ENCODE measurements around the gene RGPD5. TPM values are rescaled to one million over a fixed set of nuclear protein-coding genes. Genes with fewer than 3 reads are reported as not detected.
"Not testable (repeated sequence)": the region's sequence is repeated elsewhere in the genome, so short reads cannot be mapped to it uniquely, and the experiment has no call there.

The RGPD5 gene
- polyA plus RNA-seq, 1 experiment, result 5.3 TPM

DNA sequence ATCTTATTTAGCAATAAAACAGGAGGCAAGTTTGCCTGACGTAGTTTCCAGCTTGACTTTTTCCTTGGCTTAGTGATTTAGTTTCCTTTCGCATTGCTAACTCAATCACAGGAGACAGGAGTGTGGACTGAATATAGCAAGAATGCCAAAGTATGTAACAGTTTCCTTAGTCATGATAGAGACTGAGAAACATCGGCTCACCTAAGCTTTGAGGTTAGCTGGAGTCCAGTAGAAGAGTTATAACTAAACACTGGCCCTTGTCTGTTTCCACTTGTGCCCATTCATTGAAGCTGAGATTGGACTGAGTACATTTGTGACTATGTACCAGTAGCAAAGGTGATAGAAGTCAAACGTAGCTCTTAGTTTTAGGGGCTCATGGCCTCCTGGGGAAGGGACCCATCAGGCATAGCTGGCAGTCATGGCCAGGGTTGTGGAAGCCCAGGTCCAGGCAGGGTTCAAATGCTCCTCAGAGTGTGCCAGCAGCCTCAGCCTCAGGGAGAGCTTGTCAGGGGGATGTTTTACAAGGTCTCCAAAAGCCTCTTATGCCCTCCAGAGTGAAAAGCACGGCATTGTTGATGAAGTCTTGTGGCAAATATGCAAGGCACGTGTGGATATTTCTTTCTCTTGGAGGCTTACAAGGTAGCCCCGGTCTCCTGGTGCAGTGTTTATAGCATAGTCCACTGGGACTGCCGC is 103.8 kb downstream of the RGPD5 start:
- H3K36me3 ChIP-seq (ENCODE audit: control insufficient read depth, insufficient read depth, low read length); POLR2A ChIA-PET; CTCF ChIA-PET; H3K27me3 ChIP-seq (ENCODE audit: control insufficient read depth, insufficient read depth, low read length); DNase-seq (ENCODE audit: low read depth); H3K4me3 ChIP-seq (ENCODE audit: low read depth, low read length): not testable (repeated sequence)

DNA sequence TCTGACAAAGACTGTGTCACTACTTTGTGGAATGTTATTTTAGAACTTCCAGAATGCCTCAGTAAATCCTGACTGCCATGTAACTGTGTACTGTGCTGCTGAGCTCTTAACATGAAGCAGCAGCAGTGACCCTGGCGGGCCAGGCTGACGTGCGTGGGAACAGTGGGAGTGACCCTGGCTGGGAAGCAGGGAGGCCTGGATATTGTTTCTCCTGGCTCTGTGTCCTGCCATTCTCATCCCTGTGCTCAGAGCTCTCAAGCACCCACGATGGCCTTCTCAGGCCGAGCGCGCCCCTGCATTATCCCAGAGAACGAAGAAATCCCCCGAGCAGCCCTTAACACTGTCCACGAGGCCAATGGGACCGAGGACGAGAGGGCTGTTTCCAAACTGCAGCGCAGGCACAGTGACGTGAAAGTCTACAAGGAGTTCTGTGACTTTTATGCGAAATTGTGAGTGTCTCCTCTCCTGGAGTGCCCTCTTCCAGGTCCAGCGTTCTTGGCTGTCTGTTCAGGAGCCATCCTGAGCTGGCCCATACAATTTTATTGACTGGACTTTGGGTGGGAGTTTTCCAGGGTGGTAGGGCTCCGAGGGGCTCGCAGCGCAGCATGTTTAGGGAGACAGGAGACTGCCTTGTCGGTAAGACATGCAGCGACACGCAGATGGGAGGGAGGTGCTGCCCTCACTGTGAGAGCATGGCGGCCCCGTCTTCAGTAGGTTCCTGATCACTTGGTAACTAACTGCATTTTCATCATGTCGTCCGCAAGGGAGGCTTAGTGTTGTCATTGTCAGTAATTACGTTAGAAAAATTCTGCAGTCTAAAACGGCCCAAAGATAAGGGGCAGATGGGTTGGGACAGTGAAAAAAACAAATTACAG is 104.6 kb downstream of the RGPD5 start, which contains the start of gene LIMS3:
LIMS3 (plus strand) TSS at position 227 of the 875 bp plus-strand sequence; CDS start at position 268, 41 bp downstream.
- H3K4me3 ChIP-seq (ENCODE audit: low read depth, low read length); H3K36me3 ChIP-seq (ENCODE audit: control insufficient read depth, insufficient read depth, low read length); CTCF ChIA-PET; POLR2A ChIA-PET; DNase-seq (ENCODE audit: low read depth); H3K27me3 ChIP-seq (ENCODE audit: control insufficient read depth, insufficient read depth, low read length): not testable (repeated sequence)

DNA sequence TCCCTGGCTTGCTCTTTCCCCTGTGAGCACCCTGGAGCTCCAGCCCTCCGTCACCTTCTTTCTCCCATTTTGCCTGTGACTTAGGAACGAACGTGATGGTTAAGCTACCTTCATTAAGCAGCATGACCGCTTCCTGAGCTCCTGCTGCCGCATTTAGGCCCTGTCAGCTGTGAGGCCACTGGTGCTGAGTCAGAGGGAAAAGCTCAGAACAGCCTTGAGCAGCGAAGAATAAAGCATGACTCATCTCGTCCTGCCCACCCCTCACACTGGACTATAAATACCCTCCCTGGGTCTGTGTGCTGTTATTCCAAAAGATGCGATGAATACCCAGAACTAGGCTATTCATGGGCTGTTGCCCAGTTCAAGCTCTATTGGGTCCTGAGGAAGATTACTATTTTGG is 111.7 kb downstream of the RGPD5 start:
- POLR2A ChIA-PET; DNase-seq (ENCODE audit: low read depth); CTCF ChIA-PET; H3K4me3 ChIP-seq (ENCODE audit: low read depth, low read length); H3K36me3 ChIP-seq (ENCODE audit: control insufficient read depth, insufficient read depth, low read length); H3K27me3 ChIP-seq (ENCODE audit: control insufficient read depth, insufficient read depth, low read length): not testable (repeated sequence)

Other genes with a start within 250 kb of the RGPD5 start
- 68.8 and 93.2 TPM in 2 replicates for gene SEPTIN10, start 180.3 kb upstream of the RGPD5 start, polyA plus RNA-seq (2011; rRNA removed)
- gene SOWAHC, start 179.9 kb upstream of the RGPD5 start, polyA plus RNA-seq (2011; rRNA removed), result 5.2 and 9.1 TPM in 2 replicates
- gene LIMS3, start 104.4 kb downstream of the RGPD5 start, polyA plus RNA-seq (2011; rRNA removed), result 1.1 and 1.9 TPM in 2 replicates